HG03442 (cell line): ENCODE data around the gene NCOA1.

Source experiments
- ATAC-seq: cut with Tn5 transposase; IDR thresholded peaks from one replicate; pipeline ENCODE4 v1.9.1; 2021; ENCODE audit warnings: mild to moderate bottlenecking, moderate library complexity; ENCODE audit not compliant: unreplicated experiment

The NCOA1 gene

DNA sequence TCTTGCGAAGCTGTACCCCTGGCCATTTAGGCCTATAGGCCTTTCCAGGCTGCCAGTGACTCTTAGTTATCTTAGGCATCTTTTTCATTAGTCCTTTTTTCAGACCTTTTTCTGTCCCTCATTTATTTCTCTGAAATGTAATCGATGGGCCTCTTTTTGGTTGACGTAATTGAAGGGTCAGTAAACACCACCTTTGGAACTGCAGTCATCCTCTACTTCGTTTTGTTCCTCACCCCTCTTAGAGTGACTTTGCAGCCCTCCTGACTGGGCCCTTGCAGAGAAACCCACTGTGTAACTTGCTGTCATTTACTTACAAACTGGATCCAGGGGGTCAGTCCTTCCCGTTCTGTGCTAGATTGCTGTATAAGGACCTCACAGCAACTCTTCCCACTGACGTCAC is 325.4 kb downstream of the NCOA1 start:
- ATAC-seq = no peak

DNA sequence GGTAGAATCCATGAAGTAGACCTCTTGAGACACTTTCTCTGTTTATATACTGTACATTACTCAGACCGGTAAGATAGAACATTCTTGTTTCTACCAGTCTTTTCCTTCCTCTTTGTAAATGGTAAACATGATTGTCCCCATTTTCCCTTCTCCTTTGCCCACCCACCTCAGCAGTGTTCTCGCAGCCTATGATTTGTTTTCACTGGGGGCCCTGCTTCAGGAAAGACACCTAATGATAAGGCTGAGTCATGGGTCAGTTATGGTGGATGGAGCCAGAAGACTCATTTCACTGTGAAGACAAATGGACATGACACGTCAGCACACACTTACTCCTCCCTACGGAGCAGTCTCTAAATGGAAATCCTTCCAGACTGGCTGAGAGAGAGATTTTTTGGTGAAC is 325.8 kb downstream of the NCOA1 start:
- ATAC-seq = no peak

DNA sequence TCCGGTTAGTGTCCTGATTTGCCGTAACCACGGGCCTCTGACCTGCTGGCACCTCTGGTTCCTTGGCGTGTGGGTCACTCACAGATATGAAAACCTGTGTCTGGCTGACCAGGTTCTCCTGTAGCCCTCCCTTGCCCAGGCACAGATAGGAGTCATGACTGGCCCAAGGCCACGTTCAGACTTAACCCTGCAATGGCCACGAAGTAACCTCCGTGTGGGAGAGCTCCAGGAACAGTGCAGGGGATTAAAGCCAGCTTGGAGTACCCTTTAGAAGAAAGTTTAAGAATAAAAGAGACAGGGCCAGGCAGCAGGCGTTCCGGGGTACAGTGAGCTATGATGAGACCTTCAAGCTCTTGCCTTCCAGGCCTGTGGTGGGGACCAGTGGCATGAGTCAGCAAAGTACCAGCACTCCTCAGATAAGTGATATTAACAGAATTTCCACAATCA is 327.7 kb downstream of the NCOA1 start:
- no peak for ATAC-seq

GRCh38 chr2:24819442-24820174 is 328.6 kb downstream of the NCOA1 start:
- no peak for ATAC-seq

- no peak for ATAC-seq
Observed at GRCh38 chr2:24820175-24820513, 329.1 kb downstream of the NCOA1 start.
